ENCODE measurements around the gene DHRS2. TPM values are rescaled to one million over a fixed set of nuclear protein-coding genes. Genes with fewer than 3 reads are reported as not detected.

The DHRS2 gene
- total RNA-seq, 2 experiments from 2014 or later: 0.27 TPM; not detected in 1

GRCh38 chr14:23613242-23614070 is 22.7 kb upstream of the DHRS2 start:
- POLR2A ChIA-PET: no interaction called here
- Histone ChIP-seq H3K36me3 (ENCODE audit: insufficient read depth, low read length) (no peaks in the 10 kb centered on the region), H3K27me3 (ENCODE audit: control insufficient read depth in 1 of 2, insufficient read depth in 2 of 2, low read length in 2 of 2) (no peaks in the 10 kb centered on the region), H3K9me3 (ENCODE audit: control insufficient read depth in 1 of 2, insufficient read depth in 1 of 2, low read length in 2 of 2) (no peaks in the 10 kb centered on the region), H3K27ac (ENCODE audit: low read depth in 1 of 2, low read length in 2 of 2) (no peak overlapping the region), H3K4me3 (ENCODE audit: low read length) (no peak overlapping the region), H3K4me1 (ENCODE audit: insufficient read depth, low read length) (peaks cover 29% of the 10 kb centered on the region)
- H3K4me3 Mint-ChIP-seq: no peak overlapping the region
- H3K27ac Mint-ChIP-seq: no peak overlapping the region
- H3K27me3 Mint-ChIP-seq: no peaks in the 10 kb centered on the region
- H3K9me3 Mint-ChIP-seq: peaks cover 6% of the 10 kb centered on the region
- DNase-seq (no peak), ATAC-seq (ENCODE audit: poor library complexity) (no peak)
- H3K36me3 Mint-ChIP-seq (ENCODE audit: low read depth): no peaks in the 10 kb centered on the region
- intact Hi-C loops (cut with DNase I, micrococcal nuclease): no loop called here
- H3K4me1 Mint-ChIP-seq (ENCODE audit: low read depth): peaks cover 36% of the 10 kb centered on the region
- TF ChIP-seq CTCF (IDR thresholded peaks at IDR 0.05): no peak
- CTCF ChIA-PET: interaction anchor here (0.6 to 1.0 kb wide), 2 partner anchors 19 to 27 kb away, joined by 3 to 4 read pairs; no protein-coding TSS in a partner anchor

- peaks cover 8% of the 10 kb centered on the region for H3K27me3 Mint-ChIP-seq
- peaks cover 26% of the 10 kb centered on the region for H3K4me1 Mint-ChIP-seq (ENCODE audit: low read depth)
- Histone ChIP-seq H3K27me3 (ENCODE audit: control insufficient read depth in 1 of 2, insufficient read depth in 2 of 2, low read length in 2 of 2) (no peaks in the 10 kb centered on the region), H3K4me1 (ENCODE audit: insufficient read depth, low read length) (peaks cover 25% of the 10 kb centered on the region), H3K36me3 (ENCODE audit: insufficient read depth, low read length) (no peaks in the 10 kb centered on the region), H3K9me3 (ENCODE audit: control insufficient read depth in 1 of 2, insufficient read depth in 1 of 2, low read length in 2 of 2) (no peaks in the 10 kb centered on the region), H3K4me3 (ENCODE audit: low read length) (no peak overlapping the region), H3K27ac (ENCODE audit: low read depth in 1 of 2, low read length in 2 of 2) (no peak overlapping the region)
- POLR2A ChIA-PET: no interaction called here
- TF ChIP-seq CTCF (IDR thresholded peaks at IDR 0.05): no peak
- ATAC-seq (ENCODE audit: poor library complexity): no peak
- no peak for DNase-seq
- H3K27ac Mint-ChIP-seq: no peak overlapping the region
- H3K4me3 Mint-ChIP-seq: no peak overlapping the region
- intact Hi-C loops (cut with DNase I, micrococcal nuclease): no loop called here
- no peaks in the 10 kb centered on the region for H3K36me3 Mint-ChIP-seq (ENCODE audit: low read depth)
- CTCF ChIA-PET: no interaction called here
- no peaks in the 10 kb centered on the region for H3K9me3 Mint-ChIP-seq
Measured at GRCh38 chr14:23614395-23614828, 21.8 kb upstream of the DHRS2 start.

- DNase-seq (no peak), ATAC-seq (ENCODE audit: poor library complexity) (no peak)
- Histone ChIP-seq H3K9me3 (ENCODE audit: control insufficient read depth in 1 of 2, insufficient read depth in 1 of 2, low read length in 2 of 2) (no peaks in the 10 kb centered on the region), H3K4me1 (ENCODE audit: insufficient read depth, low read length) (peaks cover 10% of the 10 kb centered on the region), H3K4me3 (ENCODE audit: low read length) (no peak overlapping the region), H3K27me3 (ENCODE audit: control insufficient read depth in 1 of 2, insufficient read depth in 2 of 2, low read length in 2 of 2) (no peaks in the 10 kb centered on the region), H3K27ac (ENCODE audit: low read depth in 1 of 2, low read length in 2 of 2) (no peak overlapping the region), H3K36me3 (ENCODE audit: insufficient read depth, low read length) (no peaks in the 10 kb centered on the region)
- H3K27ac Mint-ChIP-seq: no peak overlapping the region
- H3K36me3 Mint-ChIP-seq (ENCODE audit: low read depth): no peaks in the 10 kb centered on the region
- no peak overlapping the region for H3K4me3 Mint-ChIP-seq
- POLR2A ChIA-PET: no interaction called here
- H3K27me3 Mint-ChIP-seq: peaks cover 14% of the 10 kb centered on the region
- no peak for TF ChIP-seq CTCF (IDR thresholded peaks at IDR 0.05)
- intact Hi-C loops (cut with DNase I, micrococcal nuclease): no loop called here
- CTCF ChIA-PET: no interaction called here
- H3K9me3 Mint-ChIP-seq: no peaks in the 10 kb centered on the region
- H3K4me1 Mint-ChIP-seq (ENCODE audit: low read depth): peaks cover 12% of the 10 kb centered on the region
Measured at GRCh38 chr14:23615856-23616255, 20.3 kb upstream of the DHRS2 start.
